ENCODE results near the gene SCAF4. TPM values are rescaled to one million over a fixed set of nuclear protein-coding genes. Genes with fewer than 3 reads are reported as not detected.

SCAF4 gene
- polyA plus RNA-seq, 1 of the 3 experiments (the other 2 are of a cell fraction), result 8.5 TPM

DNA sequence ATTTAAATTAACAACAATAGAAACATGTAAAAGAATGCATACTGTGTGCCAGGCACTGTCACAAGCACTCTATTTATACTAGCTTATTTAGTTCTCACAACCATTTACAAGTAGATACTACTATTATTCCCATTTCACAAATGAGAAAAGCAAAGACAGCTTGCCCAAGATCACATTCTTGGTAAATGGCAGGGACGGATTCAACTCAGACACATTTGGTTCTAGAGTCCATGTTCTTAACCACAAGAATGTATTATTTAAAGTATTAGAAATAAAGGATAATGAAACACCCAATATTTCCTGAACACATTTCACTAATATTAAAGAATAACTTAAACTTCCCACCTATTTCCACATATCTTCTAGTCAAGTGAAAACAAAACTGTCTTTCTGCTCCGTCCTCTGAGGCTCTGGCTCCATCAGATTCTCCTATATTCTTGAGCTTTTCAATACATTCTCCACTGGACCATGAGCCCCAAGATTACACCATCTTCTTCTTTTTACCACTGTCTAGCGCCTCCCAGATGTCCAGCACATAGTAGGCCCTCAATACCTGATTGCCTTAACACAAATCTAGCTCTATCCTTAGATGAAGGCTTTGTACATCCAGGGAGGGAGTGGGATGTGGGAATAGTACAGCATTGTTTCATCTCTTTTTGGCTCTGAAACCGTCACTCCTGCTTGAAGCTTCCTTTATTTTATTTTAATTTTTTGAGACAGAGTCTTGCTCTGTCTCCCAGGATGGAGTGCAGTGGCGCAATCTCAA, 43.1 kb downstream of the SCAF4 start (continued):
- TF ChIP-seq, protein P1, sequence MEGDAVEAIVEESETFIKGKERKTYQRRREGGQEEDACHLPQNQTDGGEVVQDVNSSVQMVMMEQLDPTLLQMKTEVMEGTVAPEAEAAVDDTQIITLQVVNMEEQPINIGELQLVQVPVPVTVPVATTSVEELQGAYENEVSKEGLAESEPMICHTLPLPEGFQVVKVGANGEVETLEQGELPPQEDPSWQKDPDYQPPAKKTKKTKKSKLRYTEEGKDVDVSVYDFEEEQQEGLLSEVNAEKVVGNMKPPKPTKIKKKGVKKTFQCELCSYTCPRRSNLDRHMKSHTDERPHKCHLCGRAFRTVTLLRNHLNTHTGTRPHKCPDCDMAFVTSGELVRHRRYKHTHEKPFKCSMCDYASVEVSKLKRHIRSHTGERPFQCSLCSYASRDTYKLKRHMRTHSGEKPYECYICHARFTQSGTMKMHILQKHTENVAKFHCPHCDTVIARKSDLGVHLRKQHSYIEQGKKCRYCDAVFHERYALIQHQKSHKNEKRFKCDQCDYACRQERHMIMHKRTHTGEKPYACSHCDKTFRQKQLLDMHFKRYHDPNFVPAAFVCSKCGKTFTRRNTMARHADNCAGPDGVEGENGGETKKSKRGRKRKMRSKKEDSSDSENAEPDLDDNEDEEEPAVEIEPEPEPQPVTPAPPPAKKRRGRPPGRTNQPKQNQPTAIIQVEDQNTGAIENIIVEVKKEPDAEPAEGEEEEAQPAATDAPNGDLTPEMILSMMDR (IDR thresholded peaks at IDR 0.05), result no peak
- TF ChIP-seq EZH2phosphoT487 (IDR thresholded peaks at IDR 0.05; ENCODE audit: borderline replicate concordance, low read depth), result no peak

DNA sequence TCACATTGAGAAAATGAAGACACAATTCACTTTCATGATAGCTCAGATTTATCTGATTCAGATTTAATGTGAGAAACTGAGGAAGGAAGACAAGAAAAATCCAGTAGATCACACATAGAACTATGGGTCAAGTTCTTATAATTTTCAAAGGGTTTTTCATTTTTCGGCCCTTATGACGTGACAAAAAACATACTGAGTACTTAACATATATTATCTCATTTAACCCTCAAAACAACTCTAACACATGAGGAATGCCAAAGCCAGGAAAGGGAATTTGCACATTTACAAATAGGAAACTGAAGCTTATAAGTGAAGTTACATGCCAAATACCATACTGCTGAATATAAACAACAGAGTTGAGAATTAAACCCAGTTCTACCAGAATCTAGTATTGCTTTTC, 44.8 kb downstream of the SCAF4 start:
- no peak overlapping the region for H3K9ac ChIP-seq
- ChIA-PET CTCF (interaction anchor here (1.1 kb wide), 1 partner anchor 19 kb away, joined by 3 read pairs; no protein-coding TSS in a partner anchor), POLR2A (no interaction called here)
- 98% methylated on average over 2 of the region's 2 CpGs for WGBS (ENCODE audit: low lambda C conversion rate)
- H2AFZ ChIP-seq (ENCODE audit: low read depth), result no peak overlapping the region
- TF ChIP-seq RAD21 (IDR thresholded peaks at IDR 0.05; ENCODE audit: low read length), result no peak
- no peak for TF ChIP-seq NFIC (IDR thresholded peaks at IDR 0.05; ENCODE audit: borderline replicate concordance)
- no peak for TF ChIP-seq GATA2 (CRISPR knock-in tag; IDR thresholded peaks at IDR 0.05)
- no peak for TF ChIP-seq RCOR1 (IDR thresholded peaks at IDR 0.05; ENCODE audit: low read length)
- no peak overlapping the region for H3K4me2 ChIP-seq
- H3K36me3 ChIP-seq (replicated peaks in 1 of 2; ENCODE audit: control insufficient read depth in 1 of 2, insufficient read depth in 2 of 2, low read length in 1 of 2), result peaks cover 83 to 89% of the 10 kb centered on the region in 2 experiments
- no peaks in the 10 kb centered on the region for H3K9me2 ChIP-seq
- H3K9me3 ChIP-seq, result no peaks in the 10 kb centered on the region
- DNase-seq, result no peak
- peaks cover 15% of the 10 kb centered on the region for H3F3A ChIP-seq (replicated peaks; ENCODE audit: insufficient read depth)
- H3K27ac ChIP-seq (ENCODE audit: low read depth in 2 of 2, low read length in 1 of 2), result no peak overlapping the region
- peaks cover 0 to 14% of the 10 kb centered on the region in 2 experiments; a peak in 2 of 4 replicates for H3K4me1 ChIP-seq (ENCODE audit: control insufficient read depth in 1 of 2, insufficient read depth in 2 of 2, low read depth in 1 of 2, low read length in 1 of 2)
- H3K4me3 ChIP-seq (ENCODE audit: low read depth in 2 of 2, low read length in 1 of 2), result no peak overlapping the region
- H3K27me3 ChIP-seq (ENCODE audit: insufficient read depth), result no peaks in the 10 kb centered on the region
- H4K20me1 ChIP-seq (ENCODE audit: insufficient read depth), result no peaks in the 10 kb centered on the region
- H3K79me2 ChIP-seq (ENCODE audit: insufficient read depth), result peaks cover 33% of the 10 kb centered on the region; the same call in 1 of the 2 replicates

DNA sequence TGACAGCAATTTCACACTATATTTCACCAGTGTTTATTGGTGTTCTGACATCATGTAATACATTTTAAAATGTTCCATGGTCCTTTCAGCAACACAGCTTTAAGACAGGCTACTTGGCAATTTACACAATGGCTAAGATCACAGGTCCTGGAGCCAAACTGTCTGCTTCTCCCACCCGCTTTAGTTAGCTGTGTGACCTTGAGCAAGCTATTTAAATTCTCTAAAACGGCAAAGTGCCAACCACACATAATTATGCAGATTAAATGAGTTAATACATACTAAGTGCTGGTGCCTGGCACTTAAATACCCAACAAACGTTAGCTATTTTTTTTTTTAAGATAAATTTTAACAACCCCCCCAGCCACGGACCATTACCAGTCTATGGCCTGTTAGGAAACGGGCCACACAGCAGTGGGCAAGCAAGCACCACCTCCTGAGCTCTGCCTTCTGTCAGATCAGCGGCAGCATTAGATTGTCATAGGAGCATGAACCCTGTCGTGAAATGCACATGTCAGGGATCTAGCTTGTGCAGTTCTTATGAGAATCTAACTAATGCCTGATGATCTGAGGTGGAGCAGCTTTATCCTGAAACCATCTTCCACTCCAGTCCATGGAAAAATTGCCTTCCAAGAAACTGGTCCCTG, 45.5 kb downstream of the SCAF4 start:
- no peak for DNase-seq
- Histone ChIP-seq H3K9ac (no peak overlapping the region), H3K27ac (ENCODE audit: low read depth in 2 of 2, low read length in 1 of 2) (no peak overlapping the region), H3K36me3 (replicated peaks in 1 of 2; ENCODE audit: control insufficient read depth in 1 of 2, insufficient read depth in 2 of 2, low read length in 1 of 2) (peaks cover 80 to 89% of the 10 kb centered on the region in 2 experiments), H3K4me3 (ENCODE audit: low read depth in 2 of 2, low read length in 1 of 2) (no peak overlapping the region), H4K20me1 (ENCODE audit: insufficient read depth) (no peaks in the 10 kb centered on the region), H3K4me1 (ENCODE audit: control insufficient read depth in 1 of 2, insufficient read depth in 2 of 2, low read depth in 1 of 2, low read length in 1 of 2) (peaks cover 0 to 15% of the 10 kb centered on the region in 2 experiments; a peak in 2 of 4 replicates), H2AFZ (ENCODE audit: low read depth) (no peak overlapping the region), H3K9me2 (no peaks in the 10 kb centered on the region), H3K79me2 (ENCODE audit: insufficient read depth) (peaks cover 30% of the 10 kb centered on the region; the same call in 1 of the 2 replicates), H3K27me3 (ENCODE audit: insufficient read depth) (no peaks in the 10 kb centered on the region), H3F3A (replicated peaks; ENCODE audit: insufficient read depth) (peaks cover 18% of the 10 kb centered on the region), H3K4me2 (no peak overlapping the region), H3K9me3 (no peaks in the 10 kb centered on the region)
- no peak for TF ChIP-seq NRF1 (IDR thresholded peaks at IDR 0.05; ENCODE audit: low read depth, low read length)
- TF ChIP-seq, protein P1 (IDR thresholded peaks at IDR 0.05), result no peak
- TF ChIP-seq, protein P2, sequence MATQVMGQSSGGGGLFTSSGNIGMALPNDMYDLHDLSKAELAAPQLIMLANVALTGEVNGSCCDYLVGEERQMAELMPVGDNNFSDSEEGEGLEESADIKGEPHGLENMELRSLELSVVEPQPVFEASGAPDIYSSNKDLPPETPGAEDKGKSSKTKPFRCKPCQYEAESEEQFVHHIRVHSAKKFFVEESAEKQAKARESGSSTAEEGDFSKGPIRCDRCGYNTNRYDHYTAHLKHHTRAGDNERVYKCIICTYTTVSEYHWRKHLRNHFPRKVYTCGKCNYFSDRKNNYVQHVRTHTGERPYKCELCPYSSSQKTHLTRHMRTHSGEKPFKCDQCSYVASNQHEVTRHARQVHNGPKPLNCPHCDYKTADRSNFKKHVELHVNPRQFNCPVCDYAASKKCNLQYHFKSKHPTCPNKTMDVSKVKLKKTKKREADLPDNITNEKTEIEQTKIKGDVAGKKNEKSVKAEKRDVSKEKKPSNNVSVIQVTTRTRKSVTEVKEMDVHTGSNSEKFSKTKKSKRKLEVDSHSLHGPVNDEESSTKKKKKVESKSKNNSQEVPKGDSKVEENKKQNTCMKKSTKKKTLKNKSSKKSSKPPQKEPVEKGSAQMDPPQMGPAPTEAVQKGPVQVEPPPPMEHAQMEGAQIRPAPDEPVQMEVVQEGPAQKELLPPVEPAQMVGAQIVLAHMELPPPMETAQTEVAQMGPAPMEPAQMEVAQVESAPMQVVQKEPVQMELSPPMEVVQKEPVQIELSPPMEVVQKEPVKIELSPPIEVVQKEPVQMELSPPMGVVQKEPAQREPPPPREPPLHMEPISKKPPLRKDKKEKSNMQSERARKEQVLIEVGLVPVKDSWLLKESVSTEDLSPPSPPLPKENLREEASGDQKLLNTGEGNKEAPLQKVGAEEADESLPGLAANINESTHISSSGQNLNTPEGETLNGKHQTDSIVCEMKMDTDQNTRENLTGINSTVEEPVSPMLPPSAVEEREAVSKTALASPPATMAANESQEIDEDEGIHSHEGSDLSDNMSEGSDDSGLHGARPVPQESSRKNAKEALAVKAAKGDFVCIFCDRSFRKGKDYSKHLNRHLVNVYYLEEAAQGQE (IDR thresholded peaks at IDR 0.05; ENCODE audit: low read depth, low read length), result no peak
- TF ChIP-seq TAF1 (IDR thresholded peaks at IDR 0.05; ENCODE audit: borderline replicate concordance, low read depth, low read length), result no peak
- TF ChIP-seq, protein P3, sequence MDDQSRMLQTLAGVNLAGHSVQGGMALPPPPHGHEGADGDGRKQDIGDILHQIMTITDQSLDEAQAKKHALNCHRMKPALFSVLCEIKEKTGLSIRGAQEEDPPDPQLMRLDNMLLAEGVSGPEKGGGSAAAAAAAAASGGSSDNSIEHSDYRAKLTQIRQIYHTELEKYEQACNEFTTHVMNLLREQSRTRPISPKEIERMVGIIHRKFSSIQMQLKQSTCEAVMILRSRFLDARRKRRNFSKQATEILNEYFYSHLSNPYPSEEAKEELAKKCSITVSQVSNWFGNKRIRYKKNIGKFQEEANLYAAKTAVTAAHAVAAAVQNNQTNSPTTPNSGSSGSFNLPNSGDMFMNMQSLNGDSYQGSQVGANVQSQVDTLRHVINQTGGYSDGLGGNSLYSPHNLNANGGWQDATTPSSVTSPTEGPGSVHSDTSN (IDR thresholded peaks at IDR 0.05), result no peak
- TF ChIP-seq, protein P4, sequence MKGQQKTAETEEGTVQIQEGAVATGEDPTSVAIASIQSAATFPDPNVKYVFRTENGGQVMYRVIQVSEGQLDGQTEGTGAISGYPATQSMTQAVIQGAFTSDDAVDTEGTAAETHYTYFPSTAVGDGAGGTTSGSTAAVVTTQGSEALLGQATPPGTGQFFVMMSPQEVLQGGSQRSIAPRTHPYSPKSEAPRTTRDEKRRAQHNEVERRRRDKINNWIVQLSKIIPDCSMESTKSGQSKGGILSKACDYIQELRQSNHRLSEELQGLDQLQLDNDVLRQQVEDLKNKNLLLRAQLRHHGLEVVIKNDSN (IDR thresholded peaks at IDR 0.05; ENCODE audit: borderline replicate concordance, low read depth), result no peak
- no peak for TF ChIP-seq RCOR1 (IDR thresholded peaks at IDR 0.05; ENCODE audit: low read length)
- POLR2A ChIA-PET, result interaction anchor here (0.7 kb wide), 1 partner anchor 126 kb away, joined by 5 read pairs; no protein-coding TSS in a partner anchor
- WGBS (ENCODE audit: low lambda C conversion rate), result 90% methylated on average over 7 of the region's 7 CpGs
- CTCF ChIA-PET, result interaction anchor here (1.1 kb wide), 1 partner anchor 19 kb away, joined by 3 read pairs; no protein-coding TSS in a partner anchor

Measured in SK-N-SH (cell line).